HG03571 (cell line): Measurements from ENCODE around the gene SGMS1.
"Not testable (repeated sequence)": the region's sequence is repeated elsewhere in the genome, so short reads cannot be mapped to it uniquely, and the experiment has no call there.

Source experiments
- ATAC-seq: cut with Tn5 transposase; IDR thresholded peaks from one replicate; pipeline ENCODE4 v1.9.1; 2021; ENCODE audit not compliant: unreplicated experiment

Gene SGMS1

GRCh38 chr10:50431791-50432190 is 192.0 kb downstream of the SGMS1 start:
- ATAC-seq: peak; percentile 86

GRCh38 chr10:50431133-50431532 is 192.6 kb downstream of the SGMS1 start:
- no peak for ATAC-seq

GRCh38 chr10:50426485-50426884 is 197.3 kb downstream of the SGMS1 start:
- peak; percentile 78 for ATAC-seq

GRCh38 chr10:50425215-50425614 is 198.5 kb downstream of the SGMS1 start:
- ATAC-seq: not testable (repeated sequence)

- no peak for ATAC-seq
These were observed 200.3 kb downstream of the SGMS1 start for GRCh38 chr10:50423448-50423847.

GRCh38 chr10:50422259-50422658 is 201.5 kb downstream of the SGMS1 start:
- ATAC-seq: no peak

- peak; percentile 35 for ATAC-seq
These were observed 202.6 kb downstream of the SGMS1 start for GRCh38 chr10:50421026-50421719.

- ATAC-seq: no peak
These were observed 203.6 kb downstream of the SGMS1 start for GRCh38 chr10:50420196-50420595.

GRCh38 chr10:50419756-50420155 is 204.0 kb downstream of the SGMS1 start:
- ATAC-seq: no peak

GRCh38 chr10:50419091-50419490 is 204.7 kb downstream of the SGMS1 start:
- no peak for ATAC-seq

- peak; percentile 69 for ATAC-seq
These were observed 205.6 kb downstream of the SGMS1 start for GRCh38 chr10:50417886-50418830.

- no peak for ATAC-seq
These were observed 206.3 kb downstream of the SGMS1 start for GRCh38 chr10:50417486-50417885.

GRCh38 chr10:50416881-50417280 is 206.9 kb downstream of the SGMS1 start:
- ATAC-seq: no peak

GRCh38 chr10:50416181-50416824 is 207.5 kb downstream of the SGMS1 start:
- no peak for ATAC-seq

- no peak for ATAC-seq
These were observed 208.5 kb downstream of the SGMS1 start for GRCh38 chr10:50415292-50415691.

- no peak for ATAC-seq
These were observed 213.5 kb downstream of the SGMS1 start for GRCh38 chr10:50410066-50410811.

GRCh38 chr10:50407076-50407801 is 216.5 kb downstream of the SGMS1 start:
- ATAC-seq: no peak

- ATAC-seq: no peak
These were observed 217.2 kb downstream of the SGMS1 start for GRCh38 chr10:50406457-50407070.

- ATAC-seq: no peak
These were observed 218.0 kb downstream of the SGMS1 start for GRCh38 chr10:50405723-50406122.
